ENCODE data around the gene PATE4. TPM values are rescaled to one million over a fixed set of nuclear protein-coding genes. Genes with fewer than 3 reads are reported as not detected.

The PATE4 gene
- total RNA-seq, 1 donor: not detected

- DNase-seq (ENCODE audit: insufficient read length, low spot score, missing footprints): no peak
- no peaks in the 10 kb centered on the region for H3K4me1 ChIP-seq (ENCODE audit: insufficient read depth, low read length)
- H3K4me3 ChIP-seq (ENCODE audit: insufficient read depth, low read length): no peak overlapping the region
- H3K36me3 ChIP-seq (ENCODE audit: insufficient read depth, low read length): no peaks in the 10 kb centered on the region
- H3K27ac ChIP-seq (ENCODE audit: low read depth, low read length): no peak overlapping the region
- H2AFZ ChIP-seq (ENCODE audit: low read length): no peak overlapping the region
- no peaks in the 10 kb centered on the region for H3K79me2 ChIP-seq (ENCODE audit: insufficient read depth, low read length)
- no peak overlapping the region for H3K4me2 ChIP-seq (ENCODE audit: insufficient read depth, low read length)
- H4K20me1 ChIP-seq (ENCODE audit: insufficient read depth, low read length): no peaks in the 10 kb centered on the region
- H3K9me3 ChIP-seq (ENCODE audit: low read depth, low read length): no peaks in the 10 kb centered on the region
- H3K27me3 ChIP-seq (ENCODE audit: insufficient read depth, low read length): no peaks in the 10 kb centered on the region
- no peak for TF ChIP-seq CTCF (IDR thresholded peaks at IDR 0.05; ENCODE audit: extremely low read depth, low read depth, low read length)
These were observed 36.4 kb downstream of the PATE4 start for GRCh38 chr11:125869521-125869920.

- Histone ChIP-seq H3K27ac (ENCODE audit: low read depth, low read length) (no peak overlapping the region), H4K20me1 (ENCODE audit: insufficient read depth, low read length) (no peaks in the 10 kb centered on the region), H3K4me2 (ENCODE audit: insufficient read depth, low read length) (no peak overlapping the region), H3K9me3 (ENCODE audit: low read depth, low read length) (no peaks in the 10 kb centered on the region), H3K4me1 (ENCODE audit: insufficient read depth, low read length) (no peaks in the 10 kb centered on the region), H2AFZ (ENCODE audit: low read length) (no peak overlapping the region), H3K36me3 (ENCODE audit: insufficient read depth, low read length) (no peaks in the 10 kb centered on the region), H3K27me3 (ENCODE audit: insufficient read depth, low read length) (no peaks in the 10 kb centered on the region), H3K4me3 (ENCODE audit: insufficient read depth, low read length) (no peak overlapping the region), H3K79me2 (ENCODE audit: insufficient read depth, low read length) (no peaks in the 10 kb centered on the region)
- DNase-seq (ENCODE audit: insufficient read length, low spot score, missing footprints): peak; percentile 89
- peak; percentile 71 for TF ChIP-seq CTCF (IDR thresholded peaks at IDR 0.05; ENCODE audit: extremely low read depth, low read depth, low read length)
These were observed 38.4 kb downstream of the PATE4 start for GRCh38 chr11:125871391-125872137.

GRCh38 chr11:125872138-125872491, 39.0 kb downstream of the PATE4 start:
- Histone ChIP-seq H3K27me3 (ENCODE audit: insufficient read depth, low read length) (no peaks in the 10 kb centered on the region), H4K20me1 (ENCODE audit: insufficient read depth, low read length) (no peaks in the 10 kb centered on the region), H3K36me3 (ENCODE audit: insufficient read depth, low read length) (no peaks in the 10 kb centered on the region), H3K9me3 (ENCODE audit: low read depth, low read length) (no peaks in the 10 kb centered on the region), H3K79me2 (ENCODE audit: insufficient read depth, low read length) (no peaks in the 10 kb centered on the region), H3K4me3 (ENCODE audit: insufficient read depth, low read length) (no peak overlapping the region), H2AFZ (ENCODE audit: low read length) (no peak overlapping the region), H3K4me2 (ENCODE audit: insufficient read depth, low read length) (no peak overlapping the region), H3K27ac (ENCODE audit: low read depth, low read length) (no peak overlapping the region), H3K4me1 (ENCODE audit: insufficient read depth, low read length) (no peaks in the 10 kb centered on the region)
- TF ChIP-seq CTCF (IDR thresholded peaks at IDR 0.05; ENCODE audit: extremely low read depth, low read depth, low read length): no peak
- DNase-seq (ENCODE audit: insufficient read length, low spot score, missing footprints): no peak

GRCh38 chr11:125873881-125874555, 40.9 kb downstream of the PATE4 start:
- Histone ChIP-seq H3K9me3 (ENCODE audit: low read depth, low read length) (no peaks in the 10 kb centered on the region), H3K4me3 (ENCODE audit: insufficient read depth, low read length) (peak overlapping the region; percentile 58)

More at GRCh38 chr11:125873881-125874555, 40.9 kb downstream of the PATE4 start:
- Histone ChIP-seq H3K36me3 (ENCODE audit: insufficient read depth, low read length) (no peaks in the 10 kb centered on the region), H3K4me2 (ENCODE audit: insufficient read depth, low read length) (peak overlapping the region; percentile 68), H3K27me3 (ENCODE audit: insufficient read depth, low read length) (no peaks in the 10 kb centered on the region), H3K27ac (ENCODE audit: low read depth, low read length) (no peak overlapping the region), H3K79me2 (ENCODE audit: insufficient read depth, low read length) (no peaks in the 10 kb centered on the region), H3K4me1 (ENCODE audit: insufficient read depth, low read length) (no peaks in the 10 kb centered on the region), H2AFZ (ENCODE audit: low read length) (peak overlapping the region; percentile 81), H4K20me1 (ENCODE audit: insufficient read depth, low read length) (no peaks in the 10 kb centered on the region)
- TF ChIP-seq CTCF (IDR thresholded peaks at IDR 0.05; ENCODE audit: extremely low read depth, low read depth, low read length): no peak
- peak; percentile 13 for DNase-seq (ENCODE audit: insufficient read length, low spot score, missing footprints)
